Measurements from ENCODE around the gene KRCC1.

DNA sequence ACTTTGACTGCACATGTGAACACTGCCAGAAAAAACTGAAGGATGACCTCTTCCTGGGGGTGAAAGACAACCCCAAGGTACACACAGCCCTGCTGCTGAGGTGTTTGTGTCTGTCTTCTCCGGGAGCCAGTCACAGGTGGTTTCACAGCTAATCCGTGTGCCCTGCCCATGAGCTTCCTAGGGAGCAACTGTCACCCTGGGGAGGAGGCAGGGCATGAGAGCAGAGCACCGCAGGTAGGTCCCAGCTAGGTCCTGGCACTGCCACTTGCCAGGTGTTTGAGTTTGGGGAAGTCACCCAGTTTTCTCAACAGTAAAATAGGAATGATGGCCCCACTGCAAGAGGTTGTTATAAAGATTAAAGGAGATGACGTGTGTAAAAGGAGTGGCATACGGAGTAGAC, 41.1 kb upstream of the KRCC1 start:
- TF ChIP-seq, protein P1, sequence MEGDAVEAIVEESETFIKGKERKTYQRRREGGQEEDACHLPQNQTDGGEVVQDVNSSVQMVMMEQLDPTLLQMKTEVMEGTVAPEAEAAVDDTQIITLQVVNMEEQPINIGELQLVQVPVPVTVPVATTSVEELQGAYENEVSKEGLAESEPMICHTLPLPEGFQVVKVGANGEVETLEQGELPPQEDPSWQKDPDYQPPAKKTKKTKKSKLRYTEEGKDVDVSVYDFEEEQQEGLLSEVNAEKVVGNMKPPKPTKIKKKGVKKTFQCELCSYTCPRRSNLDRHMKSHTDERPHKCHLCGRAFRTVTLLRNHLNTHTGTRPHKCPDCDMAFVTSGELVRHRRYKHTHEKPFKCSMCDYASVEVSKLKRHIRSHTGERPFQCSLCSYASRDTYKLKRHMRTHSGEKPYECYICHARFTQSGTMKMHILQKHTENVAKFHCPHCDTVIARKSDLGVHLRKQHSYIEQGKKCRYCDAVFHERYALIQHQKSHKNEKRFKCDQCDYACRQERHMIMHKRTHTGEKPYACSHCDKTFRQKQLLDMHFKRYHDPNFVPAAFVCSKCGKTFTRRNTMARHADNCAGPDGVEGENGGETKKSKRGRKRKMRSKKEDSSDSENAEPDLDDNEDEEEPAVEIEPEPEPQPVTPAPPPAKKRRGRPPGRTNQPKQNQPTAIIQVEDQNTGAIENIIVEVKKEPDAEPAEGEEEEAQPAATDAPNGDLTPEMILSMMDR (IDR thresholded peaks at IDR 0.05): no peak
- no peak for TF ChIP-seq POLR2AphosphoS5 (IDR thresholded peaks at IDR 0.05)
- no peak for TF ChIP-seq POLR2A (IDR thresholded peaks at IDR 0.05)
- no peak for TF ChIP-seq EP300 (IDR thresholded peaks at IDR 0.05)

Measured in stomach (tissue), 4 donors.